ENCODE measurements around the gene CCDC13.

- TF ChIP-seq, protein P1, sequence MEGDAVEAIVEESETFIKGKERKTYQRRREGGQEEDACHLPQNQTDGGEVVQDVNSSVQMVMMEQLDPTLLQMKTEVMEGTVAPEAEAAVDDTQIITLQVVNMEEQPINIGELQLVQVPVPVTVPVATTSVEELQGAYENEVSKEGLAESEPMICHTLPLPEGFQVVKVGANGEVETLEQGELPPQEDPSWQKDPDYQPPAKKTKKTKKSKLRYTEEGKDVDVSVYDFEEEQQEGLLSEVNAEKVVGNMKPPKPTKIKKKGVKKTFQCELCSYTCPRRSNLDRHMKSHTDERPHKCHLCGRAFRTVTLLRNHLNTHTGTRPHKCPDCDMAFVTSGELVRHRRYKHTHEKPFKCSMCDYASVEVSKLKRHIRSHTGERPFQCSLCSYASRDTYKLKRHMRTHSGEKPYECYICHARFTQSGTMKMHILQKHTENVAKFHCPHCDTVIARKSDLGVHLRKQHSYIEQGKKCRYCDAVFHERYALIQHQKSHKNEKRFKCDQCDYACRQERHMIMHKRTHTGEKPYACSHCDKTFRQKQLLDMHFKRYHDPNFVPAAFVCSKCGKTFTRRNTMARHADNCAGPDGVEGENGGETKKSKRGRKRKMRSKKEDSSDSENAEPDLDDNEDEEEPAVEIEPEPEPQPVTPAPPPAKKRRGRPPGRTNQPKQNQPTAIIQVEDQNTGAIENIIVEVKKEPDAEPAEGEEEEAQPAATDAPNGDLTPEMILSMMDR (IDR thresholded peaks at IDR 0.05): no peak
- TF ChIP-seq EZH2 (IDR thresholded peaks at IDR 0.05) (no peak), EZH2phosphoT487 (IDR thresholded peaks at IDR 0.05) (no peak)
Observed at GRCh38 chr3:42814914-42815507, 42.0 kb upstream of the CCDC13 start.

Data from neural progenitor cell (in vitro differentiated cells).